SK-N-SH (cell line): ENCODE results near the gene HIGD1B. TPM values are rescaled to one million over a fixed set of nuclear protein-coding genes. Genes with fewer than 3 reads are reported as not detected.
"Not testable (repeated sequence)": the region's sequence is repeated elsewhere in the genome, so short reads cannot be mapped to it uniquely, and the experiment has no call there.

Experiments
- CTCF ChIA-PET: fragments of 300-600, 350-600 bp; formaldehyde crosslinking; extraction: SDS; loops from one replicate; lab custom pipeline; 2021; lab: Yijun Ruan, JAX
- POLR2A ChIA-PET: fragments of 350-600 bp; sonication (Branson Sonifier 250); formaldehyde crosslinking; extraction: SDS; loops from one replicate; lab custom pipeline; 2020; ENCODE audit warnings: antibody characterized with exemption, inconsistent platforms; lab: Yijun Ruan, JAX
- DNase-seq: peaks from one replicate; pipeline ENCODE4 v3.0.0; 2012
- H2AFZ ChIP-seq: fragments of 200-600 bp; sonication (generic); 2 replicates; pipeline ENCODE4 v1.8.1; 2016; ENCODE audit warnings: antibody characterized with exemption, mild to moderate bottlenecking, low read depth
- H3F3A ChIP-seq: fragments of 200-600 bp; sonication (generic); replicated peaks from 2 replicates; pipeline ENCODE3; 2016; ENCODE audit warnings: antibody characterized with exemption, mild to moderate bottlenecking; ENCODE audit not compliant: insufficient read depth
- H3K27ac ChIP-seq, 2 experiments: fragments of 200-500 bp in 1 of 2; fragments of 200-600 bp in 1 of 2; sonication (Bioruptor generic) in 1 of 2; sonication (generic), shearing (Covaris generic) in 1 of 2; 2 replicates each; pipeline versions ENCODE4 v1.5.1 to v1.6.1; 2014 to 2016; ENCODE audit warnings: low read depth in 2 of 2, inconsistent platforms in 1 of 2, low read length in 1 of 2, mild to moderate bottlenecking in 1 of 2, mixed read lengths in 1 of 2
- H3K27me3 ChIP-seq: fragments of 200-600 bp; sonication (generic), shearing (Covaris generic); 2 replicates; pipeline ENCODE4 v1.6.1; 2016; ENCODE audit warnings: mixed run types; ENCODE audit not compliant: insufficient read depth
- H3K36me3 ChIP-seq, 2 experiments: fragments of 200-500 bp in 1 of 2; fragments of 200-600 bp in 1 of 2; sonication (Bioruptor generic) in 1 of 2; sonication (generic) in 1 of 2; replicated peaks in 1 of 2; 2 replicates each; pipeline versions ENCODE3 to v1.5.1; 2014 to 2016; ENCODE audit warnings: low read length in 1 of 2, mild to moderate bottlenecking in 1 of 2; ENCODE audit not compliant: insufficient read depth in 2 of 2, control insufficient read depth in 1 of 2
- H3K4me1 ChIP-seq, 2 experiments: fragments of 200-500 bp in 1 of 2; fragments of 200-600 bp in 1 of 2; sonication (Bioruptor generic) in 1 of 2; sonication (generic), shearing (Covaris generic) in 1 of 2; 2 replicates each; pipeline versions ENCODE4 v1.5.1 to v1.6.1; 2014 to 2016; ENCODE audit warnings: low read depth in 1 of 2, low read length in 1 of 2, mixed run types in 1 of 2; ENCODE audit not compliant: insufficient read depth in 2 of 2, control insufficient read depth in 1 of 2
- H3K4me2 ChIP-seq: fragments of 200-600 bp; sonication (generic), shearing (Covaris generic); 2 replicates; pipeline ENCODE4 v1.6.1; 2017; ENCODE audit warnings: mixed run types
- H3K4me3 ChIP-seq, 2 experiments: fragments of 200-500 bp in 1 of 2; fragments of 200-600 bp in 1 of 2; sonication (Bioruptor generic) in 1 of 2; sonication (generic), shearing (Covaris generic) in 1 of 2; 2 replicates each; pipeline versions ENCODE4 v1.5.1 to v1.8.1; 2014 to 2016; ENCODE audit warnings: low read depth in 2 of 2, inconsistent platforms in 1 of 2, low read length in 1 of 2, mild to moderate bottlenecking in 1 of 2, mixed read lengths in 1 of 2, moderate library complexity in 1 of 2
- H3K79me2 ChIP-seq: fragments of 200-600 bp; sonication (generic); 2 replicates; pipeline ENCODE4 v1.8.1; 2017; ENCODE audit warnings: mild to moderate bottlenecking; ENCODE audit not compliant: insufficient read depth
- H3K9ac ChIP-seq: fragments of 200-600 bp; sonication (generic); 2 replicates; pipeline ENCODE4 v1.6.1; 2017; ENCODE audit warnings: mixed run types
- H3K9me2 ChIP-seq: fragments of 200-600 bp; sonication (generic); 2 replicates; pipeline ENCODE4 v1.6.1; 2017; ENCODE audit warnings: mixed run types
- H3K9me3 ChIP-seq: fragments of 200-600 bp; sonication (generic); 2 replicates; pipeline ENCODE4 v1.6.1; 2017; ENCODE audit warnings: mixed run types, mild to moderate bottlenecking, moderate library complexity
- H4K20me1 ChIP-seq: fragments of 200-600 bp; sonication (generic); 2 replicates; pipeline ENCODE4 v1.6.1; 2017; ENCODE audit warnings: mild to moderate bottlenecking, mixed run types; ENCODE audit not compliant: insufficient read depth
- EZH2phosphoT487 ChIP-seq: fragments of 200-600 bp; sonication (generic); IDR thresholded peaks from 2 replicates; pipeline ENCODE4 v1.6.1; 2017; ENCODE audit warnings: low read depth, mixed run types, mild to moderate bottlenecking, antibody characterized with exemption, moderate library complexity, borderline replicate concordance
- FOSL2 ChIP-seq: IDR thresholded peaks from 2 replicates; pipeline ENCODE4 v1.4.0; 2012; ENCODE audit warnings: low read depth, mild to moderate bottlenecking, moderate library complexity, borderline replicate concordance
- FOXM1 ChIP-seq: IDR thresholded peaks from 2 replicates; pipeline ENCODE4 v1.4.0; 2012; ENCODE audit warnings: low read depth, mild to moderate bottlenecking
- MXI1 ChIP-seq: IDR thresholded peaks from 2 replicates; pipeline ENCODE4 v1.6.1; 2012; ENCODE audit warnings: mild to moderate bottlenecking, low read depth, low read length, improper control_type of control experiment
- PBX3 ChIP-seq: IDR thresholded peaks from 2 replicates; pipeline ENCODE4; 2012
- RFX5 ChIP-seq: IDR thresholded peaks from 2 replicates; pipeline ENCODE4 v1.6.1; 2012; ENCODE audit warnings: mild to moderate bottlenecking, improper control_type of control experiment, low read length
- TCF12 ChIP-seq: IDR thresholded peaks from 2 replicates; pipeline ENCODE4 v1.4.0; 2012
- WGBS: methylation state at CpG from one replicate; pipeline ENCODE4 v1.1.6; 2017; ENCODE audit warnings: low lambda C conversion rate; 5-methylcytosine and 5-hydroxymethylcytosine counted together
- polyA plus RNA-seq, 3 experiments: library from polyadenylated mRNA; depleted of rRNA; stranded (reverse); fragments of >200 nt; gene quantifications; 2 replicates each; pipeline ENCODE4 v1.2.3, GENCODE V29; 2012
- TF ChIP-seq, protein P1 (sequence below): IDR thresholded peaks from 2 replicates; pipeline ENCODE4 v1.4.0; 2012; ENCODE audit warnings: low read depth, borderline replicate concordance

The HIGD1B gene
- polyA plus RNA-seq, 1 of the 3 experiments (the other 2 are of a cell fraction): not detected

GRCh38 chr17:44808156-44808555 lies 39.5 kb upstream of the HIGD1B start:
- peak overlapping the region; percentile 42; the same call in 1 of the 2 replicates for H3K4me2 ChIP-seq
- TF ChIP-seq RFX5: no peak
- TF ChIP-seq, protein P1, sequence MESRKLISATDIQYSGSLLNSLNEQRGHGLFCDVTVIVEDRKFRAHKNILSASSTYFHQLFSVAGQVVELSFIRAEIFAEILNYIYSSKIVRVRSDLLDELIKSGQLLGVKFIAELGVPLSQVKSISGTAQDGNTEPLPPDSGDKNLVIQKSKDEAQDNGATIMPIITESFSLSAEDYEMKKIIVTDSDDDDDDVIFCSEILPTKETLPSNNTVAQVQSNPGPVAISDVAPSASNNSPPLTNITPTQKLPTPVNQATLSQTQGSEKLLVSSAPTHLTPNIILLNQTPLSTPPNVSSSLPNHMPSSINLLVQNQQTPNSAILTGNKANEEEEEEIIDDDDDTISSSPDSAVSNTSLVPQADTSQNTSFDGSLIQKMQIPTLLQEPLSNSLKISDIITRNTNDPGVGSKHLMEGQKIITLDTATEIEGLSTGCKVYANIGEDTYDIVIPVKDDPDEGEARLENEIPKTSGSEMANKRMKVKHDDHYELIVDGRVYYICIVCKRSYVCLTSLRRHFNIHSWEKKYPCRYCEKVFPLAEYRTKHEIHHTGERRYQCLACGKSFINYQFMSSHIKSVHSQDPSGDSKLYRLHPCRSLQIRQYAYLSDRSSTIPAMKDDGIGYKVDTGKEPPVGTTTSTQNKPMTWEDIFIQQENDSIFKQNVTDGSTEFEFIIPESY: no peak
- TF ChIP-seq FOSL2: no peak
- TF ChIP-seq MXI1: no peak
- TF ChIP-seq TCF12: no peak
- TF ChIP-seq EZH2phosphoT487: no peak
- TF ChIP-seq PBX3: no peak
- TF ChIP-seq FOXM1: no peak
- TF ChIP-seq, all 33 proteins: peak for 0
- Histone ChIP-seq H4K20me1 (peaks cover 32% of the 10 kb centered on the region), H3K4me1 (peaks cover 6 to 11% of the 10 kb centered on the region in 2 experiments; a peak in 3 of 4 replicates), H3K9ac (0 out of 2 replicates have a peak overlapping the region, but pooled peaks have one; percentile 17), H3K27me3 (no peaks in the 10 kb centered on the region), H2AFZ (no peak overlapping the region), H3K27ac (peak overlapping the region in 1 of 2 experiments; percentile 44; a peak in 1 of 4 replicates), H3K36me3 (peaks cover 23 to 35% of the 10 kb centered on the region in 2 experiments), H3K9me2 (no peaks in the 10 kb centered on the region), H3K4me3 (no peak overlapping the region), H3F3A (peaks cover 10% of the 10 kb centered on the region), H3K79me2 (peaks cover 100% of the 10 kb centered on the region), H3K9me3 (no peaks in the 10 kb centered on the region)
- 90% methylated on average over 4 of the region's 4 CpGs for WGBS
- CTCF ChIA-PET: interaction anchor here (0.9 to 7.0 kb wide), 4 partner anchors 10 to 48 kb away, joined by 3 to 37 read pairs (median 3); no protein-coding TSS in a partner anchor
- POLR2A ChIA-PET: no interaction called here
- DNase-seq: no peak

DNA sequence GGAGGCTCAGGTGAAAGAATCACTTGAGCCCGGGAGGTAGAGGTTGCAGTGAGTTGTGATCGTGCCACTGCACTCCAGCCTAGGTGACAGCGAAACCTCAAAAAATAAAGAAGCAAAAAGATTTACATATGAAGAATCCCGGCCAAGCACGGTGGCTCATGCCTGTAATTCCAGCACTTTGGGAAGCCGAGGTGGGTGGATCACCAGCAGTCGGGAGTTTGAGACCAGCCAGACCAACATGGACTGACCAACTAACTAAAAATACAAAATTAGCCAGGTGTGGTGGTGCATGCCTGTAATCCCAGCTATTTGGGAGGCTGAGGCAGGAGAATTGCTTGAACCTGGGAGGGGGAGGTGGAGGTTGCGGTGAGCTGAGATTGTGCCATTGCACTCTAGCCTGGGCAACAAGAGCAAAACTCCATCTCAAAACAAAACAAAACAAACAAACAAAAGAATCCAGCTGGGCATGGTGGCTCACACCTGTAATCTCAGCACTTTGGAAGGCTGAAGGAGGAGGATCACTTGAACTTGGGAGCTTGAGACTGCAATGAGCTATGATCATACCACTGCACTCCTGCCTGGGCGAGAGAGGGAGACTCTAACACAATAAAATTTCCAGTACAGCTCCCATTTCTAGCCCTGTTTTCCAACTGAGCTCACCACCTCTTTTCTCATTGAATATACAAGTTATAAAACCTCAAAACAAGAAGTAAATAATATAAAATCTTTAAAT lies 38.9 kb upstream of the HIGD1B start:
- H3K27me3 ChIP-seq, POLR2A ChIA-PET, DNase-seq, H3K9me3 ChIP-seq, H3K9ac ChIP-seq, H3K4me3 ChIP-seq, H3K9me2 ChIP-seq, H3K4me2 ChIP-seq, H2AFZ ChIP-seq: not testable (repeated sequence)
- Histone ChIP-seq H4K20me1 (peaks cover 33% of the 10 kb centered on the region), H3K27ac (peak overlapping the region in 1 of 2 experiments; percentile 44; a peak in 1 of 4 replicates), H3F3A (peaks cover 12% of the 10 kb centered on the region), H3K4me1 (peaks cover 6 to 15% of the 10 kb centered on the region in 2 experiments; a peak in 3 of 4 replicates), H3K79me2 (peaks cover 100% of the 10 kb centered on the region), H3K36me3 (peaks cover 17 to 29% of the 10 kb centered on the region in 2 experiments)
- CTCF ChIA-PET: interaction anchor here (0.9 to 7.0 kb wide), 4 partner anchors 11 to 49 kb away, joined by 3 to 37 read pairs (median 3); no protein-coding TSS in a partner anchor
- 99% methylated on average over 9 of the region's 9 CpGs for WGBS
